OCI-LY1 (cell line): ENCODE measurements around the gene PLAGL2.

Source experiments
- CTCF ChIP-seq: fragments of 200-600 bp; sonication (generic), shearing (Covaris generic); IDR thresholded peaks from 2 replicates; pipeline ENCODE4 v1.5.1; 2017; ENCODE audit warnings: mild to moderate bottlenecking, antibody characterized with exemption, low read length, moderate library complexity, mixed read lengths
- EZH2 ChIP-seq: fragments of 200-600 bp; sonication (generic), shearing (Covaris generic); IDR thresholded peaks from 2 replicates; pipeline ENCODE4 v1.8.0; 2017; ENCODE audit warnings: borderline replicate concordance, mixed run types, mild to moderate bottlenecking, antibody characterized with exemption, low read length, moderate library complexity, mixed read lengths

GRCh38 chr20:32233286-32233685 is 25.7 kb upstream of the PLAGL2 start:
- TF ChIP-seq EZH2 (no peak), CTCF (no peak)
